NCI-H82 treated with DMSO at 0.1 percent for 48 hours (cell line): ENCODE data around the gene DCTN5.
"Not testable (repeated sequence)": the region's sequence is repeated elsewhere in the genome, so short reads cannot be mapped to it uniquely, and the experiment has no call there.

Experiments
- DNase-seq: peaks from one replicate; lab custom pipeline; 2025; ENCODE audit not compliant: unreplicated experiment; lab: John Stamatoyannopoulos, UW

Gene DCTN5

DNA sequence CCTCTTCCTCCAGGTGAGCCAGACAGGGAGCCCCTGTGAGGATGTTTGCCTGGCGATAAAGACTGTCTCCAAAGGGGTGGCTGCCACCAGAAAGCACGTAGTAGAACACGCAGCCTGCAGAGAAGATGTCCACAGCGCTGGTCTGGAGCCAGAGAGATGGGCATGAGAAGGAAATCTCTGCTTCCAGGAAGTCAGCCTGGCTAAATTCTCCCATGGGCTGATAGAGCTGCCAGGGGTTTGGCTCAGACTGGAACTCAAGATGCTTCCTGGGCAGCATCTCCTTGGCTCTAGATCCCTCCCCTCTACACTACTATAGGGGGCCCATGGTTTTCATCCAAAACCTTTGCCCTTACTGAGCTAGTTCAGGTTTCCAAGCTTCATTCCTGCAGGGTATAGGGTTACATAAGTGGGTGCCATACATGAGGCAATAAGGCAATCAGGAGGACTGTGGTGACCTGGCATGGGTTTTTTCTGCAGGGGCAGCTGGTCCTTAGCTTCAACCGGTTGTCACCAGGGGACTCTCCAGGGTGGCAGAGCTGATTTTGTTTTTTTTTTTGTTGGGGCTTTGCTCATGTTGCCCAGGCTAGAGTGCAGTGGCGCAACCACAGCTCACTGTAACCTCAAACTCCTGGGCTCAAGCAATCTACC, 51.0 kb downstream of the DCTN5 start:
- no peak for DNase-seq

GRCh38 chr16:23694265-23694643, 53.0 kb downstream of the DCTN5 start:
- DNase-seq, result no peak

DNA sequence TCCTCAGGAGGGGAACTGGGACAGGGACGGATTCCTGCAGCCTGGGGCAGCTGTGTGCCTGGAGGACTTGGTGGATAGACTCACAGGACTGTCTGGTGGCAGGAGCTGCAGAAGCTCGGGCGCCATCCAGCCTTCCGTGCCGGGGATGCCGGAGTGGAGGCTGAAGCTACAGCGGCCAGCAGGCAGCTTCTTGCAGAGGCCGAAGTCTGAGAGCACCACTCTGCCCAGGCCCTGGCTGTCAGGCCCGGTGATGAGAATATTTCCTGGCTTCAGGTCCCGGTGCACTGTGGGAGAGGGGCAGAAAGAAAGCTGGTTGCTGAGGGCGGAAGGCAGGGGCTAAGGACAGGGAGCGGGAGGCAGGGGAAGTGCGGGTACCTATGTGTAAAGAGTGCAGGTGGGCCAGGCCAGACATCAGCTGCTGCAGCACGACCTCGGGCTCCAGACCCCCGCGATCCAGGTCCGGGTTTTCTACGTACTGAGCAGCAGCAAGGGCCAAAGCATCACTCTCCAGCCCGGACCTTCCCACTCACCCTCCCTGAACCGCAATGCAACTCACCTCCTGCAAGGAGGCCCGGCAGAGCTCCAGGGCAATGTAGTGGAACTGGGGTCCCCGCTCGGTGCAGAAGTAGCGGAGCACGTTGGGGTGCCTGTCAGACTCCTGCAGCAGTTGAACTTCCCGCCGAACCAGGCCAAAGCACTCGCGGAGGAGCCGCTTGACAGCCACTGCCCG, 53.5 kb downstream of the DCTN5 start:
- no peak for DNase-seq

DNA sequence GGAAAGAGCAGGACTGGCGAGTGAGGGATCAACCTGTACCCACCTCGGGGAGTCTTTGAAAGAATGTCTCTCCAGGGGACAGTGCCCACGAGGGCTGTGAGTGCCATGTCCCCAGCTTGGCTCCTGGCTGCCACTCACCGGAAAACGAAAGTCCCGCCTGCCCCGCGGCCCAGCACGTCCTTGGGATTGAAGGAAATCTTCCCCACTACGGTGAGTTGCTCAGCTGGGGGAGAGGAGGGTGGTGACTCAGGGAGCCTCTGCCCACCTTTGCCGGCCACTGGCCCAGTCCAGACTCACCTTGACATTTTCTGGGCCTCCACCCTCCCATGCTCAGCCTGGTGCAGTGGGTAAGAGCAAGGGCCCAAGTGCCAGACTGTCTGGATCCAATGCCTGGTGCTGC, 54.5 kb downstream of the DCTN5 start:
- no peak for DNase-seq

DNA sequence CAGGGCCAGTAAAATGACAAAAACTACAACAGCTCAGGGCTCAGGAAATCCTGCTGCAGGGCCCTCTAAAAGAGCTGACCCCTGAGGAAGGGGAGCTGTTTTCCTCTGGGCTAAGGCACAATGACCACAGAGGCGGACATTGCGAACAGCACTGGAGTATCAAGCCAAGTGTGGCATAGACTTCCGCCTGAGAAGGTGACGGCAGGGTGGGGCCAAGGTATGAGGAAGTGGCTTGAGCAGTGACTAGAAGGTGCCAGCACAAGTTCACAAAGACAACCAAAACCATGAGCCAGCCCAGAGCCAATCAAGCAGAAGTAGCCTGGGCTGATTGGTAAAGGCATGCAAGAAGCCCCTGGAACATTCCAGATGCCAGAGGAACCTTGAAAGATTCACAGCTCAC, 57.8 kb downstream of the DCTN5 start:
- no peak for DNase-seq

DNA sequence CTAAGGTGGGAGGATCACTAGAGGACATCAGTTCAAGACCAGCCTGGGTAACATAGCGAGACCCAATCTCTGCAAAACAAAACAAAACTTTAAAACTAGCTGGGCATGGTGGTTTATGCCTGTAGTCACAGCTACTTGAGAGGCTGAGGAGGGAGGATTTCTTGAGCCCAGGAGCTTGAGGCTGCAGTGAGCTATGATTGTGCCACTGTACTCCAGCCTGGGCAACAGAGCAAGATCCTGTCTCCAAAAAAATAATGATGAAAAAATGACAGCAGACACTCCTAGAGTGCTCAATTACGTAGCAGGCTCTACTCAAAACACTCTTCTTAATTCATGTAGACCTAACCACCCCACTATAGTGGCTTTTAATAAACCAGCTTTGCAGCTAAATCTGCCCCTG, 58.8 kb downstream of the DCTN5 start:
- DNase-seq, result no peak

GRCh38 chr16:23700509-23700908, 59.2 kb downstream of the DCTN5 start:
- no peak for DNase-seq

DNA sequence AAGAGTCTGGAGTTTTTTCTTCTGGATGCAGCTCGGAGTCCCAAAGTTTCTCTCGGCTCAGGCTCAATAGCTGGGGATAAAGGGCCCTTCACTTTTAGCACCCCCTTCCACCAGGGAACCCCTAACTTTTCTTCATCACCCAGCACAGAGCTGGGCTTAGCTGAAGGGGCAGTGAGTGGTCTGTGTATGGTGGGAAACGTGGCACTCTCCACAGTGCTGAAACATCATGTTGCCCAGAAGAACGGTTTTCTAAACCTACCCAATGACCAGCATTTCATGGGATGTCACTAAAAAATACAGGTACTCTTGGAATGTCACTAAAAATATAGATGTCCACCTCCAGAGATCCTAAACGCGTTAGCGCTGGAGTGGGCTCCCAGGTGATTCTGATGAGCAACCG, 59.8 kb downstream of the DCTN5 start:
- DNase-seq, result no peak

DNA sequence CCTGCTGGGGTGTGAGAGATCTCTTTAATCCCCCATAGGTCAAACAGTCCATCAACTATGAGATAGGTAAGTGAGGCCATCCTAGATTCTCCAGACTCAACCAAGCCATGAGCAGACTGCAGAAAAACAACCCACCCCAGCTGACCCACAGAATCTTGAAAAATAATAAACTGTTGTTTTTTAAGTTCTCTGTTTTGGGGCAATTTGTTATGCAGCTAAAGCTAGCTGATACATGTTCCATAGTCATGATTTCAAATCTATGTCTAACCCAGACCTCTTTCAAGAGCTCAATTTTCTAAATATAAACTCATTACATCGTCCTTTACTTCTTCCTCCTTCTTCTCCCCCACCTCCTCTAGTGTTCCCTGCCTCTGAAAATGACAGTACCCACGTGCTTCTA, 61.7 kb downstream of the DCTN5 start:
- no peak for DNase-seq

- DNase-seq, result no peak
These were observed 63.7 kb downstream of the DCTN5 start for GRCh38 chr16:23704772-23705516.

GRCh38 chr16:23705517-23705902, 64.2 kb downstream of the DCTN5 start:
- DNase-seq, result no peak

GRCh38 chr16:23706439-23706838, 65.2 kb downstream of the DCTN5 start:
- DNase-seq, result no peak

GRCh38 chr16:23709536-23709935, 68.3 kb downstream of the DCTN5 start:
- DNase-seq, result no peak

DNA sequence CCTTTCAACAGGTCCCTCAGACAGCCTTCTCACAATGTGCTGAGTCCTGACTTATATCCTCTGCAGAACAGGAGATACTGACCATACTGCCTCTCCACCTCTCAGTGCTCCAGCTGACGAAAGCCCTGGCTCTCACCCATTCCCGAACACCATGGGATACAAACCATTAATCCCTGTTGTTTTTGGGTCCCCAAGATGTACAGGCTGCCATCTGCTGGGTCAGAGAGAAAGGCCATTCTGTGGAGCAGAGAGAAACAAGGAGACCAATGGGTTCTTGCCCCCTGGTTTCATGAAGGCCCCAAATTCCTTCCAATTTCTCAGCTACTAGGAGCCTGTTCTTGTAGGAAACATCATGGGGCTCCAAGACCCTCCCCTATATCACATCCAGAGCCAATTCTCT, 68.7 kb downstream of the DCTN5 start:
- no peak for DNase-seq

- no peak for DNase-seq
These were observed 69.2 kb downstream of the DCTN5 start for GRCh38 chr16:23710504-23710903.

DNA sequence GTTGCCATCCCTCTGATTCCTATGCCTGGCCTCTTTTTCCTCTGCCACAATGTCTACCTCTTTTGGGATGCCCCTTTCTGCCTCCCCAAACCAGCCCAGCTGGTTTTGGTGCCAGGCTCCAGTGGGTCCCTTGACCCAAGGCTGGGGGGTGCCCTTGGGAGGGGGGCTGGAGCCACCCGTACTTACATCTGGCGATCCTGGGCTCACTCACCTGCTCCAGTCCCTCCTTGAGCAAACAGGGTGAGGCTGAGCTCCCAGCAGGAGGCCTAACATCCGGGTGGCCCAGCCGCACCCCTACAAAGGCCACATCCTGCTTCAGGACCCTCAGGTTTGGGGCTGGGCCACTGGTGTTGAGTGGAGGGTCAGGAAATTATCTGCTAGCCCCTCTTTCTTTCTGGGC, 70.5 kb downstream of the DCTN5 start:
- DNase-seq, result no peak

GRCh38 chr16:23712976-23713375, 71.7 kb downstream of the DCTN5 start, which contains the start of gene ERN2:
Gene ERN2, minus strand, starts transcription at chr16:23713222. Its CDS starts 35 bp downstream, at chr16:23713187.
- no peak for DNase-seq

GRCh38 chr16:23716484-23716883, 75.2 kb downstream of the DCTN5 start:
- no peak for DNase-seq

- not testable (repeated sequence) for DNase-seq
These were observed 81.5 kb downstream of the DCTN5 start for GRCh38 chr16:23722613-23723240.

DNA sequence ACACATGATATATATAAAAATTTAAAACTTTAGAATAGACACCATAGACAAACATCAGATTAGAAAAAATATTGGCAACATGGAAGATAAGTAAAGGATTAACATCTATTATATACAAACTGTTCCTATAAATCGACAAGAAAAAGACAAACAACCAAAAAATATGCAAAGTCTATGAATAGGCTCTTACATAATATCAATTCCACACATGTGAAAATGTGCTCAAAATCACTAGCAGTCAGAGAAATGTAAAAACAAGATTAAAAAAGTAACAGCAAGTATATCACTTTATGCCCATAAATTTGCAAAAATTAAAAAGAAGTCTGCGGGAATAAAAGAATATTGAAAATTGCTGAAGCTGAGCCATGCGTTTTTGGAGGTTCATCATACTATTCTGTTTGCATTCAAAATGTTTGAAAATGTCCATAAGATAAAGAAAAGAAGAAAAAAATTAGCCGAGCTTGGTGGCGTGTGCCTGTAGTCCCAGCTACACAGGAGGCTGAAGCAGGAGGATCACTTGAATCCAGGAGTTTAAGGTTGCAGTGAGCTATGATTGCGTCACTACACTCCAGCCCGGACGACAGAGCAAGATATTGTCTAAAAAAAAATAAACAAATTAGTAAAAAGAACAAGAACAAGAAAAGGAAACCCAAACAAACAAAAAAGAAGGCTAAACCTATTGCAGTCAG, 83.0 kb downstream of the DCTN5 start:
- DNase-seq, result no peak

GRCh38 chr16:23724785-23725131, 83.5 kb downstream of the DCTN5 start:
- no peak for DNase-seq
